RKO (cell line): ENCODE measurements around the gene JPH3.
A peak's percentile ranks its signal among the peaks of the same experiment; 100 is the strongest.

Source experiments
- DNase-seq: peaks from one replicate; pipeline ENCODE4 v3.0.0-alpha.2; 2016; ENCODE audit warnings: low spot score

JPH3 gene

DNA sequence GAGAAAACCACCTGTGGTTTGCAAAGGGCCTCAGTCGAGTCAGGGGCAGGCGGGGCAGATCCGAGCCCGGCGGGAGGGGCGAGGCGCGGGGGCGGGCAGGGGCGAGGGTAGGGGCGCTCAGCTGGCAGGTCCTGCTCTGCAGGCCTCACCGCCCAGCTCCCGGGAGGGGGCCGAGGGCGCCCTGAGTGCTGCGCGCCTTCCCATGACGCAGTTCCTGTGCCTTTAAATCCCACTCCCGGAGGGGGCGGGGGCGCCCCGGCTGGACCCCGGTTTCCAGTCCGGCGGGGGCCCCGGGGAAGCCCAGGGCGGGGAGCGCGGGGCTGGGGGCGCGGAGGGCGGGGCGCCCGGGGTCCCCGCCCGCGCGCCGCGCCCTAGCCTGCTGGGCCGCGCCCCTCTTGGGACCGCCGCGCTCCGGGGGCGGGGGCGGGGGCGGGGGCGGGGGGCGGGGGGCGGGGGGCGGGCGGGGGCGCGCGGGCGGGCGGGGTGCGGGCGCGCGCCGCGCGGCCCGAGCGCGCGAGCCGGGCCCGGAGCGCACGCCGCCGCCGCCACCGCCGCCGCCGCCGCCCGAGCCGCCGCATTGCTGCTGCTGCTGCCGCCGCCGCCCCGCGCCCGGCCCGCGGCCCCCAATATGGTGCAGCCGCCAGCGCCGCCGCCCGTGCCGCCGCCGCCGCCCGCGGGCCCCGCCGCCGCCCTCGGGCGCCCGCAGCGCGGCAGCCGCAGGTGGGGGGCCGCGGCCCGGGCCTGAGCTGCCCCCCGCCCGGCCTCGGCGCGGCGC lies at the start of gene JPH3:
JPH3 (plus strand) TSS at position 508 of the 775 bp plus-strand sequence. CDS start 639 bp downstream, outside the sequence.
- DNase-seq, result no peak

DNA sequence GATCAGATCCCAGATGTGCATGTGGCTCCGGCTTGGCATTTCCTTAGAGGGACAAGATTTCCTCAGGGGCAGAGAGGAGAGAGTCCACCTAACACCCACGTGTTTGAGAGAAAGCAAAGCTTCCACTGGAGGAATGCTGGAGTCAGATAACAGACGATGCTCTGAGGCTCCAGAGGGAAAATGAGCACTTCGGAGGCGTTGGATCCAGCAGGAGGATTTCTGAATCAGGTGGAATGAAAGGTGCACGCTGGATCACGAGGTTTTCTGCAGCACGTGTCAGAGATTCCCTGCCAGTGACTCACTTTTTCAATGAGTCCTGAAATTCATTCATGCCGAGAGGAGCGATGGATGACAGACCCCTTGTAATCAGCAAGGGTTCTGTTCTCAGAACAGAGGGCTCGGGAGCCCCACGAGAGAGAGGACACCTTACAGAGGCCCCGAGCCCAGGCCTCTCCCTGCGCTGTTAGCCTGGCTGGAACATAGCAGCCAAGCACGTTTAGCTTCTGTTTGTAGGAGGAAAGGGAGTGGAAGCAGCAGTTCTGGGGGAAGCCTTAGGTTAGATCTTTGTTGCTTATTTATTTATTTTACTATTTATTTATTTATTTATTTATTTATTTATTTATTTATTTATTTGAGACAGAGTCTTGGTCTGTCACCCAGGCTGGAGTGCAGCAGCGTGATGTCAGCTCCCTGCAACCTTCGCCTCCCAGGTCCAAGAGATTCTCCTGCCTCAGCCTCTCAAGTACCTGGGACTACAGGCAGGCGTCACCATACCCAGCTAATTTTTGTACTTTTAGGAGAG lies 49.3 kb upstream of the JPH3 start:
- DNase-seq, result peak; percentile 22

DNA sequence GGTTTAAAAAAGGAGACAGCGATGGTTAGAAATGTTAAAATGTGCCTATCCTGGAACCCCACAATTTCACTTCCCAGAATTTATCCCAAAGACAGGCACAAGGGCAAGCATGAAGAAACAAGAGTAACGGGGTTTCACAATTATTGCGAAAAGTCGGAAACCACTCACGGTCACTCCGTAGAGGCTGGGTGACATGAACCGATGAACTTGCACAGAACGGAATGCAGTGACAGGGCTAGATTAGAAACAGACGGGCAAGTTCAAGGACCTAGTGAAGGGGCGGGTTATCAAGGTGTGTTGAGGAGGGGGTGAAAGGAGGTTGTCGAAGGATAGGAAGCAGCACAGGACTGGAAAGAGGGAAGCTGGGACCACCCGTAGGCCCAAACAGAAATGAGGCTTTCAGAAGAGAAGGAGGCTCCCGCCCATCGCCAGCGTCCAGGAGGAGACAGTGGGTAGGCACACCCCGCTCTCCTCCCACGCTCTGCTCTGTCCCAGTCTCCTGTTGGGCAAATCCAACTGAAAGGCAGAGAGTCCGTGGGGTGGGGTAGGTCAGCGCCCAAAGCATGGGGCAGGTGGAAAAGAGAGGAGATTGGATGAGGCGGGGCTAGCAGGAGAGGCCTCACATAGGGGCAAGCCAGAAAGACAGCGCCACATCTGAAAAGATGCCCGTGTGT lies 47.4 kb upstream of the JPH3 start:
- no peak for DNase-seq

DNA sequence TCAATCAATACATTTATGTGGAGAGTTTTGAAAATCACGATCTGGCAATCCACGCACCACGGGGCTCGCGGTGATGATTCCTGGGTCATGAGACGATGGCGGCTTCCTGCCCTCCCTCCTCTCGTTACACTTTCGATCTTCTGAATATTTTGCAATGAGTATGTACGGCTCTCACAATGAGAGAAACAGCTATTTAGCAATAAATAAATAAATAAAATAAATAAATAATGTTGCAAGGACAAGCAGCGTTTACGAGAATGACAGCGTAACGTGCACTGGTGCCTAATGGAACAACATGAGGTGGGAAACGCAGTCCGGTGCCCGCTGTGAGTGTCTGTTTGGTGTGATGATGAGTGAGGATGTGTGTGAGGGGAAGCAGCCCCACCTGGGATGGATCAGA lies 46.7 kb upstream of the JPH3 start:
- DNase-seq, result no peak

DNA sequence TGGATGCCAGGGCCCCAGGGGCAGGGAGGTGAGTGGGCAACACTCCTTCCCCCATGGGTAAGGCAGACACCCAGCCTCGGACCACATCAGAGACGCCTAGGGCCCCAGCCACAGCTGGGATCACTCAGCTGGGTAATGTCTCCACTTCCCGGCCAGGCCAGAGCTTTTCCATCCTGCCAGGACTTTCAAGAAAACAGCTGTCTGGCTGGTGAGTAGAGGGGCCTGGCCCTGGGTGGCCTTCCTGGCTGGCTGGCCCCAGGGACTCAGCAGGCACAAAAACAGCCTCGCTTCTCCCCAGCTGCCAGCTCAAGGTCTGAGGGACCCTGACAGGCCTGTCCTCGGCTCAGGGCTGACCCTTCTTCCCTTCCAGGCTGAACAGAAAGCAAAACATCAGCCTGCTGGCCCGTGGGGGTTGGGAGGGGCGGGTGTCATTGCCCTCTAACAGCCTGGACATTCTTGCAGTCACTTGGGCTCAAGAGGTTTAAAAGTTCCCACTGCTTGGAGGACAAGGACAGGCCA lies 45.3 kb upstream of the JPH3 start:
- DNase-seq, result no peak

DNA sequence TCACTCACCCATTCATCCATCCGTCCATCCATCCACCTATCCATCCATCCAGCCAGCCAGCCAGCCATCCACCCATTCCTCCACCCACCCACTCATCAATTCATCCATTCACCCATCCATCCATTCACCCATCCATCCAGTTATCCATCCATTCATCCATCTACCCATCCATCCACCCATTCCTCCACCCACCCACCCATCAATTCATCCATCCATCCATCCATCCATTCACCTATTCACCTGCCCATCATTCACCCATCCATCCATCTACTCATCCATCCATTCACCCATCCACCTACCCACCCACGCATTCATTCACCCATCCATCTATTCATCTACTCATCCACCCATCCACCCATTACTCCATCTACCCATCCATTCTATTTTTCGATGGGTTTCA lies 43.6 kb upstream of the JPH3 start:
- DNase-seq, result no peak

DNA sequence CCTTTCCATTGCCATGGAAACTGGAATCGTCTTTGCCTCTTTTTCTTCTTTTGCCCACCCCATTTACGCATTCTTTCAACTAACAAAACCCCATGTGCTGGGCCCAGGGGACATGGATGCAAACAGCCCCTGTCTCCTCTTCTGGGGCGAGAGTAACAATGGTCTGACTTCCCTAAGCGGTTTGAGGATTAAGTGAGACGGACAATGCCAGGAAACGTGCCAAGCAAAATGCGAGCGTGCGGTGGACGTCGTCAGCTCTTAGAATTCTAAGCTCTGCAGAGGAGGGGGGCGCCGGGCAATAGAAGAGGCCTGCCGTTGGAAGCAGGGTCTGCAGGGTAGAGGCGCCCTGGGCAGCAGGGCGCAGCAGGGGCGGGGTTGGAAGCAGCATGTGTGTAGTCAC lies 42.4 kb upstream of the JPH3 start:
- DNase-seq, result no peak

DNA sequence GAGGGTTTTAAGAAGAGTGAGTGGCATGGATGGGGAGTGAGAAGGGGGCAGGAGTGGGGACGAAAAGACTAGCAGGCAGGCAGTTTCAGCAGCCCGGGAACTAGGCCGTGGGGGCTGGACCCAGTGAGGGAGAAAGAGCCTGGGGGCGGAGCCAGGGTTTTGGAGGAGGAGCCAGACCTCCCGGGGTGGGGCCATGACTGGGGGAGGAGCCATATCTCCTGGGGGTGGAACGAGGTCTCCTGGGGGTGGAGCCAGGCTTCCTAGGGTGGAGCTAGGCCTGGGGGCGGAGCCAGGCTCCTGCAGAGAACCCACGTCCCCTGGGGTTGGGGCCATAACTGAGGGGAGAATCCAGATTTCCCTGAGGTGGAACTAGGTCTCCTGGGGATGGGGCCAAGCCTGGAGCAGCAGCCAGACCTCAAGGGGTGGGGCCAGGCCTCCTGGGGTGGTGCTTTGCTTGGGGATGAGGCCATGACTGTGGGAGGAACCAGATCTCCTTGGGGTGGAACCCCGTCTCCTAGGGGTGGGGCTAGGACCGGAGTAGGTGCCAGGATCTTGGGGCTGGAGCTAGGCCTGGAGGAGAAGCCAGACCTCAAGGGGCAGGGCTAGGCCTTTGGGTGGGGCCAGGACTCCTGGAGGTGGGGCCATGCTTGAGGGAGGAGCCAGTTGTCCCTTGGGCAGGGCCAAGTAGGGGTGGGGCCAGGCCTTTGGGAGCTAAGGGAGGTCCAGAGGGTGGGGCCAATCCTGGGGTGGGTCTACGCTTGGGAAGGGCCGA lies 41.7 kb upstream of the JPH3 start:
- DNase-seq, result no peak

DNA sequence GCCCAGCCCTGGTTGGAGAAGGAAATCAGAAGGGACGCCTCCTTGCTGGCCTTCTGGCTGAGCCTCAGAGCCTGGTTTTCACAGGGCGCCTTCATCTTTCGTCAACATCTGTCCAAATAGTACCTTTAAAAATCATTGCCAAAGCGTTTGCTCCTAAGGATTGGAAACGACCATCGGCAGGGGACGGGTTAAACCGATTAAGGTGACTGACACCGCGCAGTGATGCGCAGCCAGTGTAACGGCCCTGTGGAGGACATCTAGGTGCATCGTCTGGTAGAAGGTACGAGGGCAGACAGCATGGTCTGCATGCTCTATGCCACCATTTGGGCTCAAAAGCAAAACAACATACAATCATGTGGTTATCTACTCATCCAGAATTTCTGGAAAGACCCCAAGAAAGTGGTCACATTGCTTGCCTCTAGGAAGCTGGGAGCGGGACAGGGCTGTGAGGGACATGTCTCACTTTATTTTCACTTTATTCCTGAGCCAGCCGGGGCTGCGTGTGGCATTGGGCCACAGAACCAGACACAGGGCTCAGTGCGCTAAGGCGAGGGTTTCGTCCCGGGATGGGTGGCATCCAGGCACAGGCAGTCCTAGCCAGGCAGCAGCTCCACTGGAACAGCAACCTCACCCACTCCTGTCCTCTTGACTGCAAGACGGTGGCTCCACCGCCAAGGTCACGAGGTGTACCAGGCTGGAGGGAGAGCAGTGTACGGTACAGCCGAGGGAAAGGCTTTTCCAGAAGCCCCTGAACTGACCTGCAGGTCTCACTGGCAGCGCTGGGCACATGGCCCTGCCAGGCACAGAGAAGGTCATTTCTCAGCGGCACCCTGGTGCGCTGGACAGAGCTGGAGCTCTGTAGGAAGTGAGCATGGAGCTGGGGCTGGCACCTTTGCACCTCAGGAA lies 40.9 kb upstream of the JPH3 start:
- DNase-seq, result no peak

DNA sequence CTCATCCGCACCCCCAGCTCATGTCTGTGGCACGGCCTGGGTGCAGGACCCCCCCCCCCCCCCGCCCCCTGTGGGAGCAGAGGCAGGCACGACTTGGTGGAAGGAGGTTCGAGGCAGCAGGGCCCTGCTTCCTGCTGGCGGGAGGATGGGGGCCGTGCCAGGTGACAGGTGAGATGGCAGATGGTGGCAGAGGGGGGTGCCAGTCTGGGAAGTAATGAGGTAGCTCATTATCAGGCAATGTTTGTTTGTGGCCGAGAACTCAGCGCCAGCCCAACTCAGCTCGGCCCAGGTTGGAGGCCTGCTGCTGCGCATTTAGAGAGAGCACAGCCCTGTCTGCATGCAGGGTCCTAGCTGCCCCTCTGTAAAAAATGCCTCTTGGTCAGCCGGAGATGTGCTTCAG lies 40.1 kb upstream of the JPH3 start:
- no peak for DNase-seq

DNA sequence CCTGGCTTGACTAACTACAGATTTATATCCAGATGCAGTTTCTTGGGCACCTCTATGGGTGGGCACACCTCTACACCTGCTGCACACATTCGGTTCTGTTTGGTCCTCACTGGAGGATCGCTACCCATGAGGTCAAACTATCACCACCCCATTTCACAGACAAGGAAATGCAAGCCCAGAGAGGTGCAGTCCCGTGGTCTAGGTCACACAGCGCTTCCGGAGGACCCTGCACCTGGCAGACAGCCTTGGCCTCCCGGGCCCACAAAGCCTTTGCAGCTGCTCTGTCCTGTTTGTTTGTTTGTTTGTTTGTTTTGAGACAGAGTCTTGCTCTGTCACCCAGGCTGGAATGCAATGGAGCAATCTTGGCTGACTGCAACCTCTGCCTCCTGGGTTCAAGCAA lies 39.3 kb upstream of the JPH3 start:
- DNase-seq, result no peak

DNA sequence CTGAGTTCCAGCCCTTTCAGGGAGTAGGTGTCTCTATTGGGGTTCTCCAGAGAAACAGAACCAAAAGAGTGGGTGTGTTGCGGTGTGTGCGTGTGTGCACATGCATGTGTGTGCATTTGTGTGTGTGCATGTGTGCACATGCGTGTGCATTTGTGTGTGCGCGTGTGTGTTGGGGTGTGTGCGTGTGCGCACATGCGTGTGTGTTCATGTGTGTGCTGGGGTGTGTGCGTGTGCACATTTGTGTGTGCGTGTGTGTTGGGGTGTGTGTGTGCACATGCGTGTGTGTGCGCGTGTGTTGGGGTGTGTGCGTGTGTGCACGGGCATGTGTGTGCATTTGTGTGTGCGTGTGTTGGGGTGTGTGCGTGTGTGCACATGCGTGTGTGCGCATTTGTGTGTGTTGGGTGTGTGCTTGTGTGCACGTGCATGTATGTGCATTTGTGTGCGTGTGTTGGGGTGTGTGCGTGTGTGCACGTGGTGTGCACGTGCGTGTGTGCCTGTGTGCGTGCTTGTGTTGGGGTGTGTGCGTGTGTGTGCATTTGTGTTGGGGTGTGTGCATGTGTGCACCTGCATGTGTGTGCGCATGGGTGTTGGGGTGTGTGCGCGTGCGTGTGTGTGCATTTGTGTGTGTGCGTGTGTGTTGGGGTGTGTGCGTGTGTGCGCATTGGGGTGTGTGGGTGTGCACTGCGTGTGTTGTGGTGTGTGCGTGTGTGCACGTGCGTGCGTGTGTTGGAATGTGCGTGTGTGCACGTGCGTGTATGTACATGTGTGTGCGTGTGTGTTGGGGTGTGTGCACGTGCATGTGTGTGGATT lies 38.4 kb upstream of the JPH3 start:
- no peak for DNase-seq

DNA sequence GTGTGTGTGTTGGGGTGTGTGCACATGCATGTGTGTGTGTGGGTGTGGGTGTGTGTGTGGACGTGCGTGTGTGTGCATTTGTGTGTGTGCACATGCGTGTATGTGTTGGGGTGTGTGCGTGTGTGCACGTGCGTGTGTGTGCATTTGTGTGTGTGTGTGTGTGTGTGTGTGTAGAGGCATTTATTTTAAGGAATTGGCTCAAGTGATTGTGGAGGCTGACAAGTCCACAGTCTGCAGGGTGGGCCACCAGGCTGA lies 37.9 kb upstream of the JPH3 start:
- DNase-seq, result no peak

DNA sequence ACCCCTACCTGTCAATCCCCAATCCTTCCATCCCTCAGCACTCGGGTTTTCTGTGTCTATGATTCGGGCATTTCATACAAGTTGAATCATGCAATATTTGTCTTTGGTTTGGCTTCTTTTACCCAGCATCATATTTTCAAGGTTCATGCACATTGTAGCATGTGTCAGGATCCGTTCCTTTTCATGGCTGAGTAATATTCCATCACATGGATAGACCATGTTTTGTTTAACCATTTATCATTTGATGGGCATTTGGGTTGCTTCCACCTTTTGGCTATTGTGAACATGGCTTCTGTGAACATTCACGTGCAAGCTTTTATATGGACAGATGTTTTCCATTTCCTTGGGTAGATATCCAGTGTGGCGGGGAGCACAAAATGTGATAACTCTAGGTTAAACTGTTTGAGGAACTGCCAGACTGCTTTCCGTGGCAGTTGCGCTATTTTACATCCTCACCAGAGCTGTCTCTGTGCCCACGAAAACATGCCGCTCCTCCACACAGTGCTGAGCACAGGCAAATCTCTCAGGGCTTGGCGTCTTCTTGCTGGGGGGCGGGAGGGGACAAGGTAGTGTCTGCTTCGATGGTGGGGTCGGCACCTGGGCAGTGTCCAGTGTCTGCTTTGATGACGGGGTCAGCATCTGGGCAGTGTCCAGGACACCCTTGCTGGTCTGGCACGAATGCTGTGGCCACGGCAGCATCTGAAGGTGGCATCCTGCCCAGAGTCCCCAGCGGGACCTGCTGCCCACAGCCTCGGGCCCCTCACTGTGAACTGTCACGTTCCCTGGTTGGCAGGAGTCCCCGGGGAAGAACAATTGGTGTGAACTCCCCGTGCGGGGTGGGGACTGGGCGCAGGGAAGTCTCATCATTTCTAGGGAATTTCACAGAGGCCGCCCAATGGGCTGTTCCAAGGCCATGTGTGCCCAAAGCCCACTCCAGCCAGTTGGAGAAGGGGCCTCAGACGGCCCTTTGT lies 32.4 kb upstream of the JPH3 start:
- no peak for DNase-seq

DNA sequence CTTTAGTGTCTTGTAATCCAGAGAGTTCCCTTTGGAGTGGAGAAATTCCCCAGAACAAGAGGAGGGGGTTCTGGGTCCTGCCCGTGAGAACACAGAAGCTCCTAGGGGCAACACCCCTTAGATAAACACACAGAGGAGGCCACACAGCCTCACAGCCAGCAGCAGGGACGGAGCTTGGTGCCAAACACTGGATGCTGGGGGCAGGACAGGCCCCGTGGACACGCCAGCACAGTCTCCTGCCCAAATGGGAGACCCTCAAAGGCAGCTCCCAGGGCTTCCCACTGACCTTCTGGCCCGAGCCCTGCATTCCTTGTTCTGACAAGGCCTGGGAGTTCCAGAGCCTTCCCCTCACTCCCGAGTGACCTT lies 31.8 kb upstream of the JPH3 start:
- DNase-seq, result no peak

DNA sequence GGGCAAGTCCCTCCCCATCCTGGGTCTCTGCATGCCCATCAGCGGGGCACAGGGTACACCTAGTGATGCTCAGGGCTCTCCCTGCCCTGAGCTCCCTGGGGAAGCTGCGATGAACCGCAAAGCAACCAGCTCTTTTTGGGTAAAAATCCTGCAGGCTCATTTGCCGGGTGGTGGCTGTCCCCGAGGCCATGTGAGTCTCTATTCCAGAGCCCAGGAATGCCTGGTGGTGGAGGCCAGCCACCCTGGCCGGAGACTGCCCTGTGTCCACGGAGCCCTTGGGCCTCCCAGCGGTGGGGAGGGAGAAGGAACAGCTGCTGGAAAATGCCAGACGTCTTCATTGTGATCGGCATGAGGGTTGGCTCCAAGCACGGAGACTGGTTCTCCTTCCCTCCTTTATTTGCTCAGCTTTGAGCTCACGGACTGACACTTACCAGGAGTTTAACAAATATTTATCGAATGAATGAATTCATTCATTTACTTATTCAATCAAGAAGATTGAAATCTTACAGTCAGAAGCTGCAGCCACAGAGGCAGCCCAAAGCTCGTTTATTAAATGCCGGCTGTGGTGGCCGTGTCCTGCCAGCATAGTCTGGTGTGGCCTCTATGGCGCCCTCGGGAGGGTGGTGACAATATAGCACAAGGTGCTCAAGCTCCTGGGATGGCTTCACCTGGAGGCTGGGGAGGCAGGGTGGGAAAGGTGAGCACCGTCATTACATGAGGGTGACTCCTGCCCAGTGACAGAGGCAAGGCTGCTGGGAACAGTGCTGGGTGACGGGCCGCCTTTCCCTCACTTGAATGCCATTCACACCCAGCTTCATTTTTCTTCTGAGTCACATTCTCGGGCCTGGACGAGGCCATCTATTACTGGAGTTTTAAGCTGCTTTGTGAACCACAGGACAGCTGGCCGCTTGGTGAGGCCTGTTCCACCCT lies 31.1 kb upstream of the JPH3 start:
- DNase-seq, result peak; percentile 42

DNA sequence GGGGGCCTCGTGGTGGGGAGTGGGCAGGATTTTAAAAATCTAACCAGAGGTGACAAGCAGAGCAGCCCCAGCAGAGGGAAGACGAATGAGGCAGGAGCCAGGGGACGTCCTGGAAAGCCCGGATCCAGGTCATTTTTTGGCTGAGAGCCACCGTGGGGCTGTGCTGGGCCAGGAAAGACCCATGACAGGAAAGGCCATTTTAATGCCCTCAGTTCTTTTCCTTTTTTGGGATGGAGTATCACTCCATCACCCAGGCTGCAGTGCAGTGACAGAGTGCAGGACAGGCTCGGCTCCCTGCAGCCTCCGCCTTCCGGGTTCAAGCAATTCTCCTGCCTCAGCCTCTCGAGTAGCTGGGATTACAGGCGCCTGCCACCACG lies 30.5 kb upstream of the JPH3 start:
- no peak for DNase-seq

DNA sequence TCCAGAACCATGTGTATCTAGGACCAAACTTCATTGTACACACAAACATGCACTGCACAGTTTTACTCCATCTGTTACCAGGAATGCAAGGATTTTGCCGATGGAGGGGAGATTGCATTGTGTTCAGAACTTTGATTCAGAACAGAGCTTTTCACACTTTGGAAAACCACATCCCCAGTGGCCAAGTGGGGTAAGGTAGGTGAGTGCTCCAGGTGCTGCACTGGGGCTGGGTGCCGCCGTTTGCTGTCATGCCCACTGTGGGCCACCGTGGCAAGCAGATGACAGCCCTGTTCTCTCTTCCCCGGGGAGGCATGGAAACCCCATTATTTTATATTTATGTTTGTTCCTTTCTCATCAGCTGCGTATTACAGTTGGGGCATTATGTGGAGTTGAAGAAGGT lies 29.3 kb upstream of the JPH3 start:
- no peak for DNase-seq
